Mucosa of stomach (tissue), 1 donor: ENCODE data around the gene SLTM.
"Not testable (repeated sequence)": the region's sequence is repeated elsewhere in the genome, so short reads cannot be mapped to it uniquely, and the experiment has no call there.

ENCODE experiments used
- H3K27me3 ChIP-seq: one replicate; pipeline ENCODE4 v1.7.0; 2013; ENCODE audit warnings: mild to moderate bottlenecking, low read length; ENCODE audit not compliant: control insufficient read depth, insufficient read depth
- H3K36me3 ChIP-seq: one replicate; pipeline ENCODE4 v1.7.0; 2013; ENCODE audit warnings: low read length; ENCODE audit not compliant: control insufficient read depth, insufficient read depth
- H3K4me1 ChIP-seq: one replicate; pipeline ENCODE4 v1.7.0; 2013; ENCODE audit warnings: mild to moderate bottlenecking, low read length; ENCODE audit not compliant: control insufficient read depth, insufficient read depth
- H3K4me3 ChIP-seq: one replicate; pipeline ENCODE4 v1.7.0; 2013; ENCODE audit warnings: low read length
- H3K9ac ChIP-seq: one replicate; pipeline ENCODE4 v1.7.0; 2013; ENCODE audit warnings: mild to moderate bottlenecking, low read length, moderate library complexity
- H3K9me3 ChIP-seq: one replicate; pipeline ENCODE4 v1.7.0; 2013; ENCODE audit warnings: mild to moderate bottlenecking, low read length, moderate library complexity; ENCODE audit not compliant: control insufficient read depth
- donor health status: Pancreatic carcinoma.

The SLTM gene

GRCh38 chr15:58952751-58953150 lies 19.3 kb upstream of the SLTM start:
- Histone ChIP-seq H3K4me1 (peaks cover 28% of the 10 kb centered on the region), H3K27me3 (no peaks in the 10 kb centered on the region), H3K36me3 (no peaks in the 10 kb centered on the region), H3K4me3 (no peak overlapping the region), H3K9ac (no peak overlapping the region), H3K9me3 (no peaks in the 10 kb centered on the region)

- Histone ChIP-seq H3K36me3 (no peaks in the 10 kb centered on the region), H3K4me3 (no peak overlapping the region), H3K9me3 (no peaks in the 10 kb centered on the region), H3K9ac (no peak overlapping the region), H3K27me3 (no peaks in the 10 kb centered on the region), H3K4me1 (peaks cover 24% of the 10 kb centered on the region)
Observed at GRCh38 chr15:58951388-58952007, 18.0 kb upstream of the SLTM start.

GRCh38 chr15:58947179-58947578 lies 13.7 kb upstream of the SLTM start:
- Histone ChIP-seq H3K9ac (no peak overlapping the region), H3K36me3 (no peaks in the 10 kb centered on the region), H3K27me3 (no peaks in the 10 kb centered on the region), H3K9me3 (no peaks in the 10 kb centered on the region), H3K4me1 (peaks cover 11% of the 10 kb centered on the region), H3K4me3 (no peak overlapping the region)

GRCh38 chr15:58934974-58935373 lies 1.5 kb upstream of the SLTM start:
- not testable (repeated sequence) for H3K36me3 ChIP-seq, H3K4me1 ChIP-seq, H3K27me3 ChIP-seq, H3K4me3 ChIP-seq, H3K9me3 ChIP-seq
- peak overlapping the region; percentile 99 for H3K9ac ChIP-seq

- Histone ChIP-seq H3K9ac (peak overlapping the region; percentile 99), H3K9me3 (no peaks in the 10 kb centered on the region), H3K4me3 (no peak overlapping the region), H3K27me3 (no peaks in the 10 kb centered on the region), H3K36me3 (no peaks in the 10 kb centered on the region), H3K4me1 (peaks cover 8% of the 10 kb centered on the region)
Observed at GRCh38 chr15:58934521-58934920, 1.0 kb upstream of the SLTM start.

- Histone ChIP-seq H3K4me1 (peaks cover 8% of the 10 kb centered on the region), H3K27me3 (no peaks in the 10 kb centered on the region), H3K9me3 (no peaks in the 10 kb centered on the region), H3K36me3 (no peaks in the 10 kb centered on the region), H3K9ac (peak overlapping the region; percentile 99), H3K4me3 (peak overlapping the region; percentile 58)
Observed at GRCh38 chr15:58934114-58934447, 602 bp upstream of the SLTM start.

- no peaks in the 10 kb centered on the region for H3K36me3 ChIP-seq
- H3K4me3 ChIP-seq: peak overlapping the region; percentile 91
- no peaks in the 10 kb centered on the region for H3K27me3 ChIP-seq
- H3K9ac ChIP-seq: peak overlapping the region; percentile 99
- peaks cover 8% of the 10 kb centered on the region for H3K4me1 ChIP-seq
- H3K9me3 ChIP-seq: no peaks in the 10 kb centered on the region
Observed at GRCh38 chr15:58932710-58933280, 684 bp downstream of the SLTM start.

- Histone ChIP-seq H3K27me3 (no peaks in the 10 kb centered on the region), H3K4me3 (peak overlapping the region; percentile 91), H3K36me3 (no peaks in the 10 kb centered on the region), H3K9me3 (no peaks in the 10 kb centered on the region), H3K9ac (peak overlapping the region; percentile 99), H3K4me1 (peaks cover 8% of the 10 kb centered on the region)
Observed at GRCh38 chr15:58931987-58932588, 1.4 kb downstream of the SLTM start.

GRCh38 chr15:58929891-58930416 lies 3.5 kb downstream of the SLTM start:
- Histone ChIP-seq H3K9me3 (no peaks in the 10 kb centered on the region), H3K27me3 (no peaks in the 10 kb centered on the region), H3K9ac (no peak overlapping the region), H3K36me3 (no peaks in the 10 kb centered on the region), H3K4me3 (no peak overlapping the region), H3K4me1 (peaks cover 8% of the 10 kb centered on the region)

- Histone ChIP-seq H3K27me3 (no peaks in the 10 kb centered on the region), H3K9ac (no peak overlapping the region), H3K4me3 (no peak overlapping the region), H3K9me3 (no peaks in the 10 kb centered on the region), H3K36me3 (no peaks in the 10 kb centered on the region), H3K4me1 (peaks cover 4% of the 10 kb centered on the region)
Observed at GRCh38 chr15:58926823-58927222, 6.7 kb downstream of the SLTM start.

GRCh38 chr15:58924327-58924726 lies 9.2 kb downstream of the SLTM start:
- no peak overlapping the region for H3K9ac ChIP-seq
- no peaks in the 10 kb centered on the region for H3K9me3 ChIP-seq
- H3K4me1 ChIP-seq: no peaks in the 10 kb centered on the region
- no peaks in the 10 kb centered on the region for H3K36me3 ChIP-seq
- no peak overlapping the region for H3K4me3 ChIP-seq
- H3K27me3 ChIP-seq: no peaks in the 10 kb centered on the region

GRCh38 chr15:58923696-58924300 lies 9.7 kb downstream of the SLTM start:
- no peak overlapping the region for H3K9ac ChIP-seq
- H3K4me3 ChIP-seq: no peak overlapping the region
- no peaks in the 10 kb centered on the region for H3K9me3 ChIP-seq
- H3K4me1 ChIP-seq: no peaks in the 10 kb centered on the region
- H3K36me3 ChIP-seq: no peaks in the 10 kb centered on the region
- no peaks in the 10 kb centered on the region for H3K27me3 ChIP-seq
